GM18511 (cell line): ENCODE measurements around the gene NFYC.

ENCODE experiments used
- ATAC-seq: cut with Tn5 transposase; IDR thresholded peaks from one replicate; pipeline ENCODE4 v1.9.1; 2021; ENCODE audit warnings: mild to moderate bottlenecking, moderate library complexity; ENCODE audit not compliant: unreplicated experiment

The NFYC gene

DNA sequence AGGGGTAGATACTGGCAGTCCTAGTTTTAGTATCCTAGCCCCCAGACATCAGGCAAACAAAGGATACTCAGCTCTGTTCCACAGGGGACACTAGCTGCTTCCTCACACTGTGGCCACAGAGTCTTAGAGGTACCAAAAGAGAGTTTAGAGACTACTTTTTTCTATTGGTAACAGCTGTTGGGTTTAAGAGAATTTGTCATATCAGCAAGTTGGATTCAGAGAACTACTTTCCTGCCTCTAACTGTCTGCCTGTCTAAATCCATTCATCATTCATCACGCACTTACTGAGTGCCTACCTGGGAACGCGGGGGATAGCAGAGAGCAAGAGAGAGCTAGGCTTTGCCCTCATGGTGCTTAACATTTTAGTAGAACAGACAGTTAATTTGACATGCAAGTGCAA, 65.0 kb downstream of the NFYC start:
- ATAC-seq = no peak

DNA sequence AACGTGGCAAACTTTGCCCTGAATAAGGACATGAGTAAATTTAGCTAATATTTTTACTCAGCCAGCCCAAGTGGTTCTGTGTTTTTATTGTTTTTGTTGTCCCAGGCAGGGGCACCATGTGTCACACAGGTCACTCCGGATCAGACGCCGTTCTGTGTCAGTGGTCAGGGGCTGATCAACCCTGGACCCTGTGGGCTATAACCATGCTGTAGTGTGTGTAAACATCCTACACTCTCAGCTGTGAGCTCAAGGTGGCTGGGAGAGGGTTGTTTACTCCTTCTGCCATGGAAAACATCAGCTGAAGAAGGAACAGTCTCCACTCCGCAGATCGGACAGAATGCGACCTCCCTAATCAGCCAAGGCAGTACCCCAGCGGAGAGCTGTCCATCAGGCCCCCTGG, 65.6 kb downstream of the NFYC start:
- no peak for ATAC-seq

DNA sequence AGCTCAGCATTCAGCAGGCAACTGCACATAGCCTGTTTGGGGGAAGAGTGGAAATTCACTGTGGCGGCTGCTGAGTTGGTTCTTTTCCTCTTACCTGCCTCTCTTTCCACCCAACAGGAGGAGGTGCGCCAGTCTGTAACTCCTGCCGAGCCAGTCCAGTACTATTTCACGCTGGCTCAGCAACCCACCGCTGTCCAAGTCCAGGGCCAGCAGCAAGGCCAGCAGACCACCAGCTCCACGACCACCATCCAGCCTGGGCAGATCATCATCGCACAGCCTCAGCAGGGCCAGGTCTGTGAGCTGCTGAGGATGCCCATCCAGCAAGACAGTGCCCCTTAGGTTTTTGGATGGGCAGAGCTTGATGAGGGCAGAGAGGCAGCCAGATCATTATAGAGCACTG, 66.5 kb downstream of the NFYC start:
- ATAC-seq = no peak

DNA sequence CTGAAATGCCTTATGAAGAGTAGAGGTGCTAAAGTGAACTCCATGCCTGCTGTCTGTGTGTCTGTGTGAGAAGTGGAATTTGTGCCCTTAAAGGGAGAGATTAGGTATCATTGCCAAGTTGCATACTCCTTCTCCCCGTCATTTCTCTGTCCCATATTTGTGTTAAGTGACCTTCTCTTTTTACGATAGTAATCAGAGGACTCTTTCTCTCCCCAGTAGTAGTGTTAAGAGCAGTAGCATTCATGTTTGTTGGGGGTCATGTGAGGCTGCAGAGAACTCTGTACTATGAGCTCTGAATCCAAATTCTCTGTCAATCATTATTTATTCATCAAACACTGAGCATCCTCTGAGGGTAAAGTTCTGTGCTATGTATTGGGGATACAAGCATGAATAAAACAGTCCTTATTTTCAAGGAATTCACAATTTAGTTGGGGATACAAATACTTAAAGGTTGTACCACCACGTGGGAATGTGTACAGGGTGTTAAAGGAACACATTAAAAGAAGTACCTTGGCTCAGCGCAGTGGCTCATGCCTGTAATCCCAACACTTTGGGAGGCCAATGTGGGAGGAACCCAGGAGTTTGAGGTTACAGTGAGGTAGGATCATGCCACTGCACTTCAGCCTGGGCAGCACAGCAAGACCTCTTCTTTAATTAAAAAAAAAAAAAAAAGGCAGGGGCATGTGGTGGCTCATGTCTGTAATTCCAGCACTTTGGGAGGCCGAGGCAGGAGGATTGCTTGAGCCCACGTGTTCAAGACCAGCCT, 67.3 kb downstream of the NFYC start:
- ATAC-seq = no peak

DNA sequence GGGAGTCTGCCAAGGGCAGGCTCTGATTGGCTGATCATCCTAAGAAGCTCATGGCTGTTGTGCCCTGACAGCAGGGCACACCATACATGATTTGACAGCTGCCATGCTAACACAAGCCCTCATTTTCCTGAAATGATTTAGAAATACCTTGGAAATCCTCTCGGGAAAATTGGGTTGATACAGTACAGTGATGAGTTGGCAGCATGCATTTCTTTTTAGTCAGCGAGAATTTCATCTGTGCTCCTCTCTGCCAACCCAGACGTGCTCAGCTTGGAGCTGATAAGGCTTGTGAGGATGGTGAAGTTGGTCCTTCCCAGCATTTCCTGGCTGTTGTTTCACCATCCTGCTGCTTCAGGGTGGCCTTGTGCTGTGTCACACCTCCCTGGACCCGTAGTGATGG, 69.5 kb downstream of the NFYC start:
- no peak for ATAC-seq

DNA sequence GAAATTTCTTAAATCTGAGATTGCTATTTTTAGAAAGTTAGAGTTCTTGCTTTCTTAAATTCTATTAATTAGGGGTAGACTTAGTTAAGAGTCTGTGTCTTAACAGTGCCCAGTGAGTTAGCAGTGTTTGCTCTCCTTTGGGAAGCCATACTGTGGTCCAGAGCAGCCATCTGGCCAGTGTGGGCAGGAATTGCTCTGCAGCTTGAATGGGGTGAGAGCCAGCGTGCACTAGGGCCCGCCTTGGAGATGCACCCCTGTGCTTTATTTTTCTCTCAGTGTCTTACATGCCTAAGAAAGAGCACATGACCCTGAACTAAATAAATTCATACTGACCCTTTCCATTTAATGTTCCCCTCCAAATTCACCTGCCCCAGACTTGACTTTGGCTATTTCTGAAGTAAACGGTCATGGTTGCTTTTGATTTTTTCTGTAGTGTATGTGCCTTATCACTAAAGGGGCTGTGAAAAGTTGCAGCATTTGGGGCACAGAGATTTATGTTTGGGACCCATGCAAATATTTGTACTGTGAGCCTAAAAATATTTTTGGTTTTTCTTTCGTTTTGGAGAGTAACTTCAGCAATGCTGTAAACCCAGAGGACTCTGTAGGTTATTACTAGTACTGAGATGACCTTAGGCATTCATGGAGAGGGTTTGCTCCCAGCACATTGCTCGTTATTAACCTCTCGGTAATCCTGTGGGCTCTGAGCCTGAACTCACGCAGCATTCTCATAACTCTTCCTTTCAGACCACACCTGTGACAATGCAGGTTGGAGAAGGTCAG, 70.8 kb downstream of the NFYC start:
- no peak for ATAC-seq

DNA sequence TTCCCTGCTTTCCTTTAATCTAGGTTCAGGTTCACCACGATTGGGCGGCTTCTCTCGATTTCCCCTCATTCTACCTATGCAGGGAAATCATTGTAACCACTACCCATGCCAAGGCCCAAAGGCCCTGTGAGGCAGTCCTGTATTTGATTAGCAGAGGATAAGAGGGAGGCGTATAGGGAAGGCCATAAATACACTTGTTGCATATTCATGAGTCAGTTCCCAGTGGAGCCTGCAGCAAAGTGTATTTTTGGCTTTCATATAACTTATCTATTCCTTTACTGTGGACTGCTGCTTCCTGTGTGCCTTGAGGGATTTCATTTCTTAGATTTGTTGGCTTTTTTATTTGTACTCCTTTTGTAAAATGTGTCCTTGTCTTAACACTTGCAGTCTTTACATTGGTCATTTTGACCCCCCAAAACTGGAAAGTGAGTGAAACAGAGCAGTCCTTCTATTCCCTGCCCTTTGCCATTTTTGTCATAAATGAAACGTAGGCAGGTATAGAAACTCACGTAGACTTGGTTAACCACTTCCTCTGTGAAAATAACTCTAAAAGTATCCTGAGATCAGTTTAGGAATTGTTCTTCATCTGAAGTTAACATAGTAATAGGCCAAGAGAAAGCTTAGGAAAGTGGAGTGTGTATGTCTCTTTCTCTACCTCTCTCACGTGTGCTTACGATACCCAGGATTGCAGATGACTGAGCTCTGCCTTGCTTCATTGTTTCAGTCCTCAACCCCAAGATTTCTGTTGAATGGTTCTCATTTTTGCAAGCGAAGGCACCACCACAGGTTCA, 72.4 kb downstream of the NFYC start:
- peak; percentile 58 for ATAC-seq

DNA sequence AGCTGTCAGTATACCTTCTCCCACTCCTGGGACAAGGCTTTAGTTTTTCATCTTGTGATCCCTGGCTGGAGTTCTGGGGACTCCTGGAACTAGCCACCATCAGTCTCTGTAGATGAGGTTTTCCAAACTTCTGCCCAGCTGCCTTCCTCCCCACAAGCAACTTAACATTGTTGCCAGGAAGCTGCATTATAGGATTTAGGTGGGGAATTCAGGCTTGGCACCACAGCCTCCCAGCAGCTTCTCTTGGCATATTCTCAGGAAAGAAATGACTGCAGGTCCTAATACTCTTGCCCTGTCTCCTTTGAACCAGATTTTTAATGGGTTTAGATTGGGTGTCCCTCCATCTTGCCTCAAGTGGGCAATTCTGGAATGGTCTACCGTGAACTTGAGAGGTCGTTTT, 73.5 kb downstream of the NFYC start:
- no peak for ATAC-seq

DNA sequence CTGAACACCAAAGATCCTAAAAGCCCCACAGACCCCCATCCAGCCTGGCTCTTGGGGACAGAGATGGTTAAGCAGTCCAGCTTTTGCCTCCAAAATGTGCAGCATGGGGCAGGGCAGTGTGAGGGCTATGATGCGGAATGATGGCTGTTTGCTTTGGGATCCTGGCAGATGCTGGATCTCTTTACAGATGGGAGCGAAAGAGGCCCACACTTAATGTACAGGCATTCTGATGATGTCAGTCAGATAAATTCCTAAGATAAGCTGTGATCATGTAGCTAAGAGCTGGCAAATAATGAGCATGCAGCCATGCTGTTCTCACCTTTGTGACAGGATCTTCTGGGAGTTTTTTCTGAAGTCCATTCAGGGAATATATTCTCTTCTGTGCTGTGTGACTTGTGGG, 74.5 kb downstream of the NFYC start:
- no peak for ATAC-seq

DNA sequence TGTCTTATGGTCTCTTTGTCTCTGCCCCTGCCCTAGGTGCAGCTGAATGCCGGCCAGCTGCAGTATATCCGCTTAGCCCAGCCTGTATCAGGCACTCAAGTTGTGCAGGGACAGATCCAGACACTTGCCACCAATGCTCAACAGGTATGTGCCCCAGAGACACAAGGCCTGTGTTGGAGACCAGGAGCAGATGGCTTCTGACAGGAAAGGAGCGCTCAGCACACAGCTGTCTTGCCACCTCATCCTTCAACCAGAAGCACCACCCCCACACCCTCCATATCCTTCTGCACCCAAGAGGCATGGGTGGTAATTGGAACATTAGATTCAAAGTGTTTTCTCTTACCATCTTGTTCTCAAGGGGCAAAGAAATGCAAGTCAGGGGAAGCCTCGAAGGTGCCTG, 75.1 kb downstream of the NFYC start:
- ATAC-seq = no peak

DNA sequence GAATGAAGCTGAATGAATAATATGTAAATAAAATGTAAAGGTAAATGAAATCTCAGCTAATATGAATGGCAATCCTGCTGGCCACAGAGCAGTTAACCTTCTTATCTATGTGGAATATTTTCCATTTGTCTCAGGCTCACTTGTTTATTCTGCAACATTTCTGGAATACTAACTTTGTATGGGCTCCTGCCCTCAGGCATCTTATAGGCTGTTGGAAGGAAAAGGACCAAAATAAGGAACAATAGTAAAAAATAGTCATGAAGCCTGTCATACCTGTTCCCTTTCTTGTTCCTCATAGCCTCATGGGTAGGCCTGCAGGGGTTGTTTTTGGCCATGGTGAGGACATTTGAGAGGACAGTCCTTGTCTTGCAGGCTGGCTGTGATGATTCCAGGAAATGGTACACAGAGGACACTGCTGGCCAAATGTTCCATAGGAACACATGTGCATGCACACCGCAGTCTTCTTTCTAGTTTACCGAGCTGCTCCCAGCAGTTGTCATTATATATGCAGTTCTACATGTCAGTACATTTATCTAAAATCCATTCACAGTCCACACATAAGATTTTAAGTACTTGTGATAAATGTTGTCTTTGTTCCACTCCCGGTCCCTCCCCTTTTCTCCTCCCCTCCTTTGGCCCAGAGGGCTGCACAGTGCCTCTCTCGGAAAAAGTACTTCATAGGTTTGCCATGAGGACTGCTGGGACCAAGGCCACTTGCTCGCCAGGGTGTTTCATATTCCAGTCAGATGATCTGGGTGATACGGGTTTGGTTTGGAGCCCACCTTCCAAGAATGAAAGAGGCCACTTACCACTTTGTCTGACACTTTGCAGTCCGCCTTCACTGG, 76.9 kb downstream of the NFYC start:
- ATAC-seq = no peak

DNA sequence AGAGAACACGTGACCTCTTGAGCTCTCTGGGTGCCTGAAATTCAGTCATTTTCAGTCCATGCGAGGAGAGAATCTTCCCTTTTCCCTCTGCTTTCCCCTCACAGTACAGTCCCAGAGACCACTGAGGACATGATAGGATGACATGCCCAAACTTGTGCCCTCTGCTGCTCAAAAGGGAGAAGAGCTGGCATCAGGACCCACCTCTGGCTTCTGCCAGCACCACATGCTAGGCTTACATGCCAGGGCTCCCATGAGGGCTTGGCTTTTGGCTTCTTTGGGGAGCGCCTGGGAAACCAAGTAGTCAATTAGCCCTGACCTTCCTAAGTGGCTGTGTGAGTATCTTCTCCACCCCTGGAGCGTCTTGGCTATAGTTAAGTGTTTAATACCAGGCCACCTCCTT, 78.3 kb downstream of the NFYC start:
- no peak for ATAC-seq

DNA sequence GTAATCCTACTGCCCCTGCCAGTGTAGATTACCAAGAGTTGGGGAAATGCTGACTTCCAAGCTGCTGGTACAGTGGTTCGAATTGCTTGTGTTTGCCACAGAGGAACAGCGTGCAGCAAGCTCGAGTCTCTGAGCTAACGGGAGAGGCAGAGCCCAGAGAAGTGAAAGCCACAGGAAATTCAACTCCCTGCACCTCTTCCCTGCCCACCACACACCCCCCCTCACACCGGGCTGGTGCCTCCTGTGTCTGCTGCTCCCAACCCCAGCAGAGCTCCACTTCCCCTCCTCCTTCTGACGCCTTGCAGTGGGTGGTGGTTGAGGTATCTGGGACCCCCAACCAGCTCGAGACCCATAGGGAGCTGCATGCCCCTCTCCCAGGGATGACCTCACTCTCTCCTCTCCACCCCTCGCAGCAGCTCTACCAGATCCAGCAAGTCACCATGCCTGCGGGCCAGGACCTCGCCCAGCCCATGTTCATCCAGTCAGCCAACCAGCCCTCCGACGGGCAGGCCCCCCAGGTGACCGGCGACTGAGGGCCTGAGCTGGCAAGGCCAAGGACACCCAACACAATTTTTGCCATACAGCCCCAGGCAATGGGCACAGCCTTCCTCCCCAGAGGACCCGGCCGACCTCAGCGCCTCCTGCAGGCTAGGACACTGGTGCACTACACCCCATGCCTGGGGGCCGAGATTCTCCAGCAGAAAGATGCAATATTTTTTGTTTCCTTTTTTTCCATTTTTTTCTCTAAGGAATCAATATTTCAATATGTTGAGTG, 79.0 kb downstream of the NFYC start:
- ATAC-seq = no peak

DNA sequence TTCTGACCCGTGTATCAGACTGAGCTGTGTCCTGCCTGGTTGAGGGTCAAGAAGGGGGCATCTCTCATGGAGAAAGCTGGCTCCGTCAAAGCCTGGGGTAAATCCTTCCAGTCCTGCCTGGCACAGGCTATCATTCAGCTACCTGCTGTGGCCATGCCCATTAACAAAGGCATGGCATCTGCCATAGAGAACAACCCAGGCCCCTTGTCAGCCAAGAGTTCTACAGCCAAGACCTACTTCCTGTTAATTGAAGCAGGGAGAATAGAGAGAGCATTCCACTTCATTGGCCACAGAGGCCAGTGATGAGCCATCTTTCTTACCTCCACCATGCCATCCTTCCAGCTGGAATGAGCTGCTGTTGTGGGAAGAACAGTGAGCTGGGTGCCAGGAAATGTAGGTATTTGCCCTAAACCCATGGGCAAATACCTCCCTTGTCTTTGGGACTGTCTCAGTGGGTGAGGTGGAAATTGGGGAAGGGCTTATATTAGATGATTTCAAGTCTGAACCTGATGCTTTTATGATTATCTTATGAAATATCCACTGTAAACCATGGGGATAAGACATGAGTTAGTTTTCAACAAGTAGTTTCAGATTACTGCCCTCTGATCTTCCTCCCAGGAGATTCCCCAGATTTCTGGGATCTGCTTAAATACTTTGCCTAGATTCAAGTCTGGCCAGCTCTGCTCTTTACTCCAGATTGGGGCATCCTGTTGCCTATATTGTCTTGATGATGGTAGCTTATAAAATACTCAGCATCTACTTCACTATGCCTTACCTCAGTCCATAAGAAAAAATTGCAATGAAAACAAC, 80.8 kb downstream of the NFYC start:
- ATAC-seq = no peak

DNA sequence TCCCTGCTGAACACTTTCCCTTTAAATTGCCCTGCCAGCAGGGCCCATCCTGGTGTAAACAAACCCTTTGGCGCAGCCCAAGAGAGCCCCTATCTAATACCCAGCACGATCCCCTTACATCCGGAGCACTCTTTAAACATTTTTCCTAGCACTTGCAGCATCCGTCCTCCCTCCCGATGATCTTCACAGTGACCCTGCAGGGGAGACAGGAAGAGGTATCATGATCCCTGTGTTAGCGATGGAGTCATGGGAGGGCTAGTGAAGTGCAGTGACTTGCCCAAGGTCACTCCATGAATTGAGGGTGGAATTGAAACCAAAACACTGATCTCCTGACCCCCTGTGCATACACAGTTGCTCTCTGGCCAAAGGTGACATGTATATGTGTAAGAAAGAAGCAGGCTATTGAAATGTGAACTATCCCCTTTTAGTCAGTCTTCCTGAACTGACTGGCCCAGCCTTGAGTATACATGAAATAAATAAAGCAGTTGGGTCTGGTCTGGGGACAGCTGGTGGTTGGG, 82.3 kb downstream of the NFYC start:
- no peak for ATAC-seq

DNA sequence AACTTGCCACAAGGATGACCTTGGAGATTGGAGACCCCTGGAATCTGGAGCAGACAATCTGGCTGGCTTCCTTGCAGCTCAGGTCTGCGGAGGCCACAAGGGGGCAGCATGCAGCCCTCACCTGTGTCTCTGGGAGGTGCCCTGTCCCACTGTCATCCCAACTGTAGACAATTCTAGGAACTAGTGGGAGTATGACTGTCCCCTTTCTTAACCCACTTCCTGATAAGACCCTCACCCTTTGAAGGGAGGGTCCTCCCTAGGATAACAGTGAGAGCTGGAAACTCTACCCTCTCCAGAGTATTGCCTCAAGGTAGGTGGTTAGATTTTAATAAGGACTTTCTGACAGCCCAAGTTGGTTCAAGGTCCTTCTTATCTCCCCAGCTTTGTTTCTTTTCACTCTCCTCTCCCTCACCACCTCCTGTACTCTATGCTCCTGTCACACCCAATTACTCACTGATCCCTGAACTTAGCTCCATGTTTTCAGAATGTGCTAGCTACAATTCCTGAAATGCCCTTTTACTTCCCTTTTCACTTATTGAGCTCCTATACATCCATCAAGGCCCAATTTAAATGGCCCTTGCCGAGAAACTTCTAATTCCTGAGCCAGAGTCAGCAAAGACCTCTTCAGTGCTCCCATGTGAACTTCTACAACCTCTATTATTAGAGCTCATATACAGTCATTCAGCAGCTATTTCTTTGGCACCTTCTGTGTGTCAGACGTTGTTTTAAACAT, 82.9 kb downstream of the NFYC start:
- no peak for ATAC-seq

DNA sequence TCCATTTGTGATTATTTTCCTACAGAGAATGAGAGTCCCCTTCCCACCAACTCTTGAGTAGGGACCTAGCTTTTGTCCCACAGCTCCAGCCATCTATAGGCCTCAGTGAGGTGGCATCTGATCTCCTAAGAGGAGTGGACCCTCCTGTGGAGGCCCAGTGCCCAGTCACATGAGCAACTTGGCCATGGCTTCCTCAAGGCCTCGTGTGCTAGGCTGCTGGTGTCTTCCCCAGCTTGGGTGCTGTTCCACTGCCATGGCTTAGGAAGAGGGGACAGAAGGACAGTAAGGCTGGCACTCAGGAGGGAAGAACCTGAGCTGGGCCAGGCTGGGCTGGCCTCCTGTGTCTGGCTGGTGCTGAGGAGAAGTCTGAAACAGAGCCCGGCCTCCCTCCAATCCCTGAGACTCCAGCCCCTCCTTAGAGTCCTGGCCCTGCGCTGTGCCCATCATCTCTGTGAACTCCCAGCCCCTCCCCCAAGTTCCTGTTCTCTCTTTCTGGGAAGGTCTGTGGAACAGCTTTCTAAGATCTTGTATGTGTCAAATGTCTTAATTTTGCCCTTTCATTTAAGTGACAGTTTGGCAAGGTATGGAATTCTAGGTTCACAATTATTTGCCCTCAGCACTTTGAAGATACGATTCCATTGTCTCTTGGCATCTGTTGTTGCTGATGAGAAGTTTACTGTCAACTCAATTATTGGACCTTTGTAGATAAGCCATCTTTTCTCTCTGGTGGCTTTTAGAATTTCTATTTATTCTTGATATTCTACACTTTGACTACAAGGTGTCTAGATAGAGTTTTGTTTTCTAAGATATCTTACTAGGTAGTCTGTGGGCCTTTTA, 85.0 kb downstream of the NFYC start:
- no peak for ATAC-seq
